ENCODE data around the gene SPATA17. TPM values are rescaled to one million over a fixed set of nuclear protein-coding genes. Genes with fewer than 3 reads are reported as not detected.

SPATA17 gene
- total and polyA plus RNA-seq, 2 of the 13 experiments (the other 11 are each of a cell fraction or from before 2014, with no cell fraction given): 0.48 to 1.7 TPM

- H3K27ac ChIP-seq (ENCODE audit: extremely low read length, insufficient read depth, low read length): no peak overlapping the region
- ATAC-seq (no peak), DNase-seq (ENCODE audit: low spot score) (no peak), FAIRE-seq (no peak)
- intact Hi-C loops (cut with micrococcal nuclease; ENCODE audit: unreplicated experiment): no loop called here
- H3K4me3 ChIP-seq (replicated peaks in 1 of 3; ENCODE audit: insufficient read depth in 1 of 3, low read depth in 2 of 3, low read length in 3 of 3): no peak overlapping the region
- 4% methylated on average over 13 of the region's 13 CpGs for WGBS (ENCODE audit: low lambda C conversion rate)
- no peak overlapping the region for H3K9ac ChIP-seq (ENCODE audit: insufficient read depth, low read depth, low read length)
- H3K9me3 ChIP-seq (ENCODE audit: low read length): no peaks in the 10 kb centered on the region
- ChIA-PET CTCF (ENCODE audit: low intra/inter-chr PET ratio, low total read pairs) (no interaction called here), POLR2A (no interaction called here)
- in situ Hi-C loops (cut with HindIII; ENCODE audit: extremely low pct_ligation_motif_present, low pct_unique_long_range_greater_than_20kb): no loop called here
- H4K20me1 ChIP-seq (ENCODE audit: insufficient read depth, low read length): no peaks in the 10 kb centered on the region
- no TSS peak for BruUV-seq (replicated peaks)
- H3K36me3 ChIP-seq (replicated peaks in 1 of 2; ENCODE audit: control insufficient read depth in 1 of 2, insufficient read depth in 2 of 2, low read length in 2 of 2): no peaks in the 10 kb centered on the region
- no peak overlapping the region for H2AFZ ChIP-seq (ENCODE audit: low read length)
- no peaks in the 10 kb centered on the region for H3K79me2 ChIP-seq (ENCODE audit: insufficient read depth, low read length)
- no peak for TF ChIP-seq ZNF317 (CRISPR knock-in tag; IDR thresholded peaks at IDR 0.05)
- no peak for TF ChIP-seq ZNF558 (CRISPR knock-in tag; IDR thresholded peaks at IDR 0.05; ENCODE audit: borderline replicate concordance)
- no peak for TF ChIP-seq ADNP (CRISPR knock-in tag; IDR thresholded peaks at IDR 0.05)
- TF ChIP-seq SIX4 (CRISPR knock-in tag; IDR thresholded peaks at IDR 0.05): no peak
- no peak for TF ChIP-seq ZBTB3 (CRISPR knock-in tag; IDR thresholded peaks at IDR 0.05; ENCODE audit: borderline replicate concordance, low read depth)
- no peak for TF ChIP-seq KDM5B (CRISPR knock-in tag; IDR thresholded peaks at IDR 0.05; ENCODE audit: borderline replicate concordance)
- H3K27me3 ChIP-seq (ENCODE audit: control insufficient read depth in 1 of 2, insufficient read depth in 2 of 2, low read length in 2 of 2): no peaks in the 10 kb centered on the region
- H3K4me2 ChIP-seq (ENCODE audit: low read depth, low read length): no peak overlapping the region
- no peaks in the 10 kb centered on the region for H3K4me1 ChIP-seq (ENCODE audit: insufficient read depth, low read length)
These were observed 286.2 kb downstream of the SPATA17 start for GRCh38 chr1:217917281-217917887.

GRCh38 chr1:217919683-217920388, 288.7 kb downstream of the SPATA17 start:
- CTCF ChIA-PET (ENCODE audit: low intra/inter-chr PET ratio, low total read pairs): no interaction called here
- WGBS (ENCODE audit: low lambda C conversion rate): 23% methylated on average over 18 of the region's 18 CpGs
- Histone ChIP-seq H2AFZ (ENCODE audit: low read length) (no peak overlapping the region), H3K36me3 (replicated peaks in 1 of 2; ENCODE audit: control insufficient read depth in 1 of 2, insufficient read depth in 2 of 2, low read length in 2 of 2) (no peaks in the 10 kb centered on the region), H3K27me3 (ENCODE audit: control insufficient read depth in 1 of 2, insufficient read depth in 2 of 2, low read length in 2 of 2) (no peaks in the 10 kb centered on the region; a peak in 1 of 5 replicates), H3K4me2 (ENCODE audit: low read depth, low read length) (no peak overlapping the region), H3K27ac (ENCODE audit: extremely low read length, insufficient read depth, low read length) (no peak overlapping the region), H3K9ac (ENCODE audit: insufficient read depth, low read depth, low read length) (no peak overlapping the region), H3K9me3 (ENCODE audit: low read length) (no peaks in the 10 kb centered on the region), H4K20me1 (ENCODE audit: insufficient read depth, low read length) (no peaks in the 10 kb centered on the region), H3K4me3 (replicated peaks in 1 of 3; ENCODE audit: insufficient read depth in 1 of 3, low read depth in 2 of 3, low read length in 3 of 3) (no peak overlapping the region), H3K79me2 (ENCODE audit: insufficient read depth, low read length) (no peaks in the 10 kb centered on the region), H3K4me1 (ENCODE audit: insufficient read depth, low read length) (no peaks in the 10 kb centered on the region)
- in situ Hi-C loops (cut with HindIII; ENCODE audit: extremely low pct_ligation_motif_present, low pct_unique_long_range_greater_than_20kb): no loop called here
- BruUV-seq (replicated peaks): no TSS peak
- no peak for ATAC-seq
- FAIRE-seq: no peak
- POLR2A ChIA-PET: no interaction called here
- no peak for DNase-seq (ENCODE audit: low spot score)
- intact Hi-C loops (cut with micrococcal nuclease; ENCODE audit: unreplicated experiment): no loop called here
- no peak for TF ChIP-seq CSRNP1 (CRISPR knock-in tag; IDR thresholded peaks at IDR 0.05)
- TF ChIP-seq HDAC2 (CRISPR knock-in tag; IDR thresholded peaks at IDR 0.05): no peak
- TF ChIP-seq ZNF256 (CRISPR knock-in tag; conservative IDR thresholded peaks at IDR 0.05): no peak
- TF ChIP-seq GATAD2A (CRISPR knock-in tag; IDR thresholded peaks at IDR 0.05): no peak
- TF ChIP-seq FOXJ3 (CRISPR knock-in tag; IDR thresholded peaks at IDR 0.05; ENCODE audit: borderline replicate concordance): no peak
- no peak for TF ChIP-seq RBM22 (optimal IDR thresholded peaks at IDR 0.05; ENCODE audit: low read length)
- TF ChIP-seq SMYD3 (CRISPR knock-in tag; IDR thresholded peaks at IDR 0.05): no peak
- no peak for TF ChIP-seq ZNF546 (CRISPR knock-in tag; conservative IDR thresholded peaks at IDR 0.05)
- no peak for TF ChIP-seq NFYC (CRISPR knock-in tag; IDR thresholded peaks at IDR 0.05)
- no peak for TF ChIP-seq ZGPAT (CRISPR knock-in tag; IDR thresholded peaks at IDR 0.05)

Data from HepG2 (cell line).